Measurements from ENCODE around the gene SPRYD7. TPM values are rescaled to one million over a fixed set of nuclear protein-coding genes. Genes with fewer than 3 reads are reported as not detected.

SPRYD7 gene
- total RNA-seq, 2 experiments from 2014 or later = 1.1 to 1.5 TPM

GRCh38 chr13:49890376-49890775, 45.8 kb downstream of the SPRYD7 start:
- Histone ChIP-seq H3K36me3 (ENCODE audit: insufficient read depth, low read length) (no peaks in the 10 kb centered on the region), H3K4me1 (ENCODE audit: insufficient read depth, low read length) (no peaks in the 10 kb centered on the region), H3K27ac (ENCODE audit: low read depth in 1 of 2, low read length in 2 of 2) (no peak overlapping the region), H3K4me3 (ENCODE audit: low read length) (no peak overlapping the region), H3K27me3 (ENCODE audit: control insufficient read depth in 1 of 2, insufficient read depth in 2 of 2, low read length in 2 of 2) (no peaks in the 10 kb centered on the region), H3K9me3 (ENCODE audit: control insufficient read depth in 1 of 2, insufficient read depth in 1 of 2, low read length in 2 of 2) (no peaks in the 10 kb centered on the region)
- Mint-ChIP-seq H3K4me1 (ENCODE audit: low read depth) (no peaks in the 10 kb centered on the region), H3K27me3 (peaks cover 1% of the 10 kb centered on the region), H3K4me3 (no peak overlapping the region), H3K9me3 (no peaks in the 10 kb centered on the region), H3K36me3 (ENCODE audit: low read depth) (no peaks in the 10 kb centered on the region), H3K27ac (no peak overlapping the region)
- ChIA-PET CTCF (interaction anchor here (1.1 kb wide), 1 partner anchor 9 kb away, joined by 3 read pairs; no protein-coding TSS in a partner anchor), POLR2A (no interaction called here)
- no peak for DNase-seq
- TF ChIP-seq CTCF (IDR thresholded peaks at IDR 0.05) = no peak
- intact Hi-C loops (cut with DNase I, micrococcal nuclease) = no loop called here
- no peak for ATAC-seq (ENCODE audit: poor library complexity)

DNA sequence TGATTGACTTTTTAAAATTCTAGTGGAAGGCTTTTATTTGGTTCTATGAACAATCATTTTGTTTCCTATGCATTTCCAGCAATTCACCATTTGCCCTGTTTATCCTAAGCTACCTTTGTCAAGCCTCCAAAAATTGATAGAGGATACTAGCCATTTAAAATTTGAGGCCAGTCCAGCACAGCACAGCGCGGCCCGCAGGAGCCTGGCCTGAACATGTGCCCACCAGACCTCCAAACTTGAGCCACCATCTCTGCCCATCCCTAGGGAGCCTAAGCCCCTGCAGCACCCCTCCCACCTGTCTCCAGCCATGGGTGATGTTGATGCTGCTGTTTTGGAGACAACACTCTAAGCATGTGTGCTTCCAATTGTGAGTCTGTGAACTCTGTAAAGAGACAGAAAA, 57.5 kb downstream of the SPRYD7 start:
- Histone ChIP-seq H3K4me3 (ENCODE audit: low read length) (no peak overlapping the region), H3K4me1 (ENCODE audit: insufficient read depth, low read length) (no peaks in the 10 kb centered on the region), H3K36me3 (ENCODE audit: insufficient read depth, low read length) (no peaks in the 10 kb centered on the region), H3K27ac (ENCODE audit: low read depth in 1 of 2, low read length in 2 of 2) (no peak overlapping the region), H3K9me3 (ENCODE audit: control insufficient read depth in 1 of 2, insufficient read depth in 1 of 2, low read length in 2 of 2) (peaks cover 12 to 28% of the 10 kb centered on the region in 2 experiments), H3K27me3 (ENCODE audit: control insufficient read depth in 1 of 2, insufficient read depth in 2 of 2, low read length in 2 of 2) (peaks cover 5 to 6% of the 10 kb centered on the region in 2 experiments)
- no peak overlapping the region for H3K4me3 Mint-ChIP-seq
- ChIA-PET CTCF (no interaction called here), POLR2A (no interaction called here)
- DNase-seq (no peak), ATAC-seq (ENCODE audit: poor library complexity) (no peak)
- H3K36me3 Mint-ChIP-seq (ENCODE audit: low read depth) = no peaks in the 10 kb centered on the region
- H3K27ac Mint-ChIP-seq = no peak overlapping the region
- peaks cover 31% of the 10 kb centered on the region for H3K27me3 Mint-ChIP-seq
- peaks cover 6% of the 10 kb centered on the region for H3K9me3 Mint-ChIP-seq
- intact Hi-C loops (cut with DNase I, micrococcal nuclease) = no loop called here
- no peaks in the 10 kb centered on the region for H3K4me1 Mint-ChIP-seq (ENCODE audit: low read depth)
- TF ChIP-seq CTCF (IDR thresholded peaks at IDR 0.05) = no peak

GRCh38 chr13:49877629-49878218, 58.4 kb downstream of the SPRYD7 start:
- TF ChIP-seq CTCF (IDR thresholded peaks at IDR 0.05) = no peak
- no peaks in the 10 kb centered on the region for H3K36me3 Mint-ChIP-seq (ENCODE audit: low read depth)
- H3K4me3 ChIP-seq (ENCODE audit: low read length) = no peak overlapping the region
- DNase-seq (no peak), ATAC-seq (ENCODE audit: poor library complexity) (no peak)
- no peaks in the 10 kb centered on the region for H3K4me1 ChIP-seq (ENCODE audit: insufficient read depth, low read length)
- H3K4me1 Mint-ChIP-seq (ENCODE audit: low read depth) = no peaks in the 10 kb centered on the region
- ChIA-PET POLR2A (no interaction called here), CTCF (no interaction called here)
- no peak overlapping the region for H3K27ac Mint-ChIP-seq
- H3K4me3 Mint-ChIP-seq = no peak overlapping the region
- peaks cover 5 to 6% of the 10 kb centered on the region in 2 experiments for H3K27me3 ChIP-seq (ENCODE audit: control insufficient read depth in 1 of 2, insufficient read depth in 2 of 2, low read length in 2 of 2)
- H3K9me3 Mint-ChIP-seq = peaks cover 6% of the 10 kb centered on the region
- peaks cover 22% of the 10 kb centered on the region for H3K27me3 Mint-ChIP-seq
- H3K27ac ChIP-seq (ENCODE audit: low read depth in 1 of 2, low read length in 2 of 2) = no peak overlapping the region
- intact Hi-C loops (cut with DNase I, micrococcal nuclease) = no loop called here
- peaks cover 12 to 28% of the 10 kb centered on the region in 2 experiments for H3K9me3 ChIP-seq (ENCODE audit: control insufficient read depth in 1 of 2, insufficient read depth in 1 of 2, low read length in 2 of 2)
- no peaks in the 10 kb centered on the region for H3K36me3 ChIP-seq (ENCODE audit: insufficient read depth, low read length)

Data from CD4-positive, alpha-beta T cell (primary cell).